HG03442 (cell line): ENCODE data around the gene PRF1.
"Not testable (repeated sequence)": the region's sequence is repeated elsewhere in the genome, so short reads cannot be mapped to it uniquely, and the experiment has no call there.

Source experiments
- ATAC-seq: cut with Tn5 transposase; IDR thresholded peaks from one replicate; pipeline ENCODE4 v1.9.1; 2021; ENCODE audit warnings: mild to moderate bottlenecking, moderate library complexity; ENCODE audit not compliant: unreplicated experiment

PRF1 gene

DNA sequence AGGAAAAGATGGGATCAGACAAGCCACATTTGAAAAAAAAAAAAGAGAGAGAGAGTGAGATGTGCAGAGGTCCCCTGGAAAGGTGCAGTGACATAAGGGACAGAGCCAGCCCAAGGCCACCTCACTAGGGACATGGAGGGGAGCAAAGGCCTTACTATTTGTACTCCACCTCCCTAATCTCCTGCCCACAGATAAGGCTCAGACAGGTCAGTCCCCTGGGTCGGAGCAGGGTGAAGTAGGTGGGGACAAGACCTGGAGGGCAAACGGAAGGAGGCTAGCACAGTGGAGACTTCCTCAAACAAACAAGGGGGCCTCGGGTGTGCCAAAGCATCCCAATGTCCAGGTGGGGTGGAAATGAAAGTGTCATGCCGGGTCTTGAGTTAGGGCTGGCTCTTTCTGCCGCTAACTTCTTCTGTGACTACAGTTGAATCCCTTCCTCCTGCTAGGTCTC is 7.0 kb downstream of the PRF1 start:
- no peak for ATAC-seq

DNA sequence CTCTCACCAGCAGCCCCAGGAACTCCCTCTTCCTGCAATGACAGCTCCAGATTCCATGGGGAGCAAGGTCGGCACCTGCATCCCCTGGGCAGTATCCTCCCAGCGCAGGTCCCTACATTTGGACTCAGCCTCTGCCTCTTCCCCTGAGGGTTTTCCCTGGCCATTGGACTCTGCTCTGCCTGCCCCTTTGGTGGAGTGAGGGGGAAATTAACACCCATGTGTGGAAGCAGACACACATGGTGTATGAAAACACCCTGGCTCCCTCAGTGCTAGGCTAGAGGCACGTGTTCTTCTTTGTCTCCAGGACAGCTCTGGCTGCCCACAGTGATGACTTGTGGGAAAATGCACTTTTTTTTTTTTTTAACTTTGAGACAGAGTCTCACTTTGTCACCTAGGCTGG is 8.4 kb downstream of the PRF1 start:
- ATAC-seq: no peak

GRCh38 chr10:70593513-70593890 is 9.0 kb downstream of the PRF1 start:
- no peak for ATAC-seq

DNA sequence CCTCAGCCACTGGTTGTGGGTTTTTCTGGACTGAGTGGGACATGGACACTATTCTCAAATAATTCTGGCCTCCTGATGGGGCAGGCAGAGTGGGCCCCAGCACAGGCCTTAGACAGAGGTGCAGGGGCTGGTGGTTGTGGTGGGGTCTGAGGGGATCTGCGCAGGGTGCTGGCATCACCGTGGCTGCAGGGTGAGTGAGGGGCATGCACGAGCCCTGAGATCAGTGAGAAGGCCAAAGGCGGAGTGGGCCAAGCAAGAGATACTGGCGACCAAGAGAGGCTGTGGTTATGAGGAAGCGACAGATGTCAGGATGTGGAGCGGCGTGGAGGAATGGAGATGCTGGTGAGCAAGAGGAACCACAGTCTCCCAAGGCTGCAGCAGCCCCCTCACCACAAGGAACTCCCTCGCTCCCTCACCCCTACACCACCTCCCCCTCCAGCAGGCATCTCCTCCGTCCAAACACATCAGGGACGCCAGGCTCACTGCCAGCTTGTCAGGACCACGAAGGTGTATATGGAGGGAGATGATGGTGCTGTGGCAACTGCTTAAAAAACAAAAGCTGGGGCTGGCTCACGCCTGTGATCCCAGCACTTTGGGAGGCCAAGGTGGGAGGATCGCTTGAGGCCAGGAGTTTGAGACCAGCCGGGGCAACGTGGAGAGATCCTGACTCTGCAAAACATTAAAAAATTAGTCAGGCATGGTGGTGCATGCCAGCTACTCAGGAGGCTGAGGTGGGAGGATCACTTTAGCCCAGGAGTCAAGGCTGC is 9.6 kb downstream of the PRF1 start:
- ATAC-seq: no peak

GRCh38 chr10:70592186-70592735 is 10.3 kb downstream of the PRF1 start:
- no peak for ATAC-seq

- ATAC-seq: no peak
Measured at GRCh38 chr10:70590655-70591416, 11.7 kb downstream of the PRF1 start.

DNA sequence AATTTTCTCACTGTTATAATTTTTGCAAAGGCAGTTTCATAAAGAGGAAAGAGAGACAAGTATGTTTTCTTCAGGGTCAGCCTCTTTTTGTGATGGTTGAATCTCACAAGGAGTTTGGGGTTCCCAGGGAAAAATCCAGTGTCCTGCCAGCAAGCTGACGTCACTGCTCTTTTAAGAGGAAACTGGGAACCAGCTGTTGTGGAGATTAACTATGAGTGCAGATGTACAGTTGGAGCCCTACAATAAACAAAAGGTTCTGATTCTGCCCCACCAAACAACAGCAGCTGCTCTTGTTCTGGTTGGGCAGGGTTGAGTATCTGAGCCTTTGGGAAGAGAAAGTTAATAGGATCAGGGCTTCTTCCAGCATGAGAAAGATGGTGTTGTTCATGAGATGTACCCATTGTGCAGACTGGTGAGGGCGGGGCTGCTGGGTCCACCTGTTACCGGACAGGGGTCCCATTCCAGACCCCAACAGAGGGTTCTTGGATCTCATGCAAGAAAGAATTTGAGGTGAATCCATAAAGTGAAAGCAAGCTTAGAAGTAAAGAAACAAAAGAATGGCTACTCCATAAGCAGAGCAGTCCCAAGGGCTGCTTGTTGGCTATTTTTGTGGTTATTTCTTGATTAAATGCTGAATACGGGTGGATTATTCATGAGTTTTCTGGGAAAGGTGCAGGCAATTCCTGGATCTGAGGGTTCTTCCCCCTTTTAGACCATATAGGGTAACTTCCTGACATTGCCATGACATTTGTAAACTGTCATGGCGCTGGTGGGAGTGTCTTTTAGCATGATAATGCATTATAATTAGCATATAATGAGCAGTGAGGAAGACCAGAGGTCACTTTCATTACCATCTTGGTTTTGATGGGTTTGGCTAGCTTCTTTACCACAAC is 12.5 kb downstream of the PRF1 start:
- no peak for ATAC-seq

DNA sequence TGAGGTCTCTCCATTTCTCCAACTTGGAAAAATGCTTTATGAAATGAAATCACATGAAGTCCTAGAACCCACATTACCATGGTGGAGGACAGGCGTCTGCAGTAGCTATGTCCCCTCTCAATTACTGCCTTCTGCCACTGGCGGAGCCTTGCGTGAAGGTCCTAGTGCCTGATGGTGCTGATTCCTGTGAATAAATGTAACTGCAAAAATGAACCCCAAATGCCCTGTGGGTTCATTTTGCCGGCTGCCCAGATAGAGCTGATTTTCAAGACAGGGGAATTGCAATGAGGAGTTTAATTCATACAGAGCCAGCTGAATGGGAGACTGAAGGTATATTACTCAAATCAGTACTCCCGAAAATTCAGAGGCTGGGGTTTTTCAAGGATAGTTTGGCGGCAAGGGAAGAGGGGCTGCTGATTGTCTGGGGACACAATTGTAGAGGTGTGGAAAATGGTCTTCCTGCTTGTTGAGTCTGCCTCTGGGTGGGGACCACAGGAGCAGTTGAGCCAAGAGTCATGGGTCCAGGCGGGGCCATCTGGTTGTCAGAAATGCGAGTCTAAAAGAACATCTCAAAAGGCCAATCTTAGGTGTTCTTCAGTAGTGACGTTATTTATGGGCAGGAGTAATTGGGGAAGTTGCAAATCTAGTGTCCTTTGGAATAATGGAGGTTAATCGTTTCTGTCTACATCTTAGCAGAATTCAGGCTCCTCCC is 13.5 kb downstream of the PRF1 start:
- ATAC-seq: no peak

DNA sequence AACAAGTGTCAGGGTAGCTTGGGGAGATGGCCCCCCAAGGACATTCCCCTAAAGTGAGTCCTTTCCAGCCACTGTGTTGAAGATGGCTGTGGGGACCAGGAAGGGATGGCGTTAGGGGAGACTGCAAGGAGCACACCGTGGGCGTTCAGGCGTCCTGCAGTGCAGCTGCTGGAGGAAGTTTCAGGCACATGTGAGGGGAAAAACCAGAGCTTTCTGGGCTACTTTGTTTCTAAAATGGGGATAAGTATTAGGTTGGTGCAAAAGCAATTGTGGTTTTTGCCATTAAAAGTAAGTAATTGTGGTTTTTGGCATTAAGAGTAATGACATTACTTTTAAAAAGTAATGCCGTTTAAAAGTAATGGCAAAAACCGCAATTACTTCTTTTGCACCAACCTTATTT is 14.3 kb downstream of the PRF1 start:
- ATAC-seq: no peak

DNA sequence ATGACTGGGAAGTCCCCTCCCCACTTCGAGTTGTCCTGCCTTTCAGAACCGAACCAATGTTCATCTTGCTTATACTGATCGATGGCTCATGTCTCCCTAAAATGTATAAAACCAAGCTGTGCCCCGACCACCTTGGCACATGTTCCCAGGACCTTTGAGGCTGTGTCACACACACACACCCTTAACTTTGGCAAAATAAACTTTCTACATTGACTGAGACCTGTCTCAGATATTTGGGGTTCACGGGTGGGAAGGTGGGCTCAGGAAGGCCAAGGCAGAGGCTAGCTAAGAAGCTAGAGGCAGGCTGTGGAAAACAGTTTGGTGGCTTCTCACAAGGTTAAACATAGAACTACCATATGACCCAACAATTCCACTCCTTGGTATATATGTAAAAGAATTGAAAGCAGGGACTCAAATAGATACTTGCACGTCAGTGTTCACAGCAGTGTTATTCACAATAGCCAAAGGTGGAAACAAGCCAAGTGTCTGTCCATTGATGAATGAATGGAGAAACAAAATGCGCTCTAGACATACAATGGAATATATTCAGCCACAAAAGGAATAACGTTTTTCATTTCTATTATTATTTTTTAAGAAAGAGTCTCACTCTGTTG is 15.4 kb downstream of the PRF1 start:
- ATAC-seq: peak; percentile 77

GRCh38 chr10:70586348-70586930 is 16.1 kb downstream of the PRF1 start:
- no peak for ATAC-seq

- ATAC-seq: no peak
Measured at GRCh38 chr10:70585578-70586169, 16.9 kb downstream of the PRF1 start.

DNA sequence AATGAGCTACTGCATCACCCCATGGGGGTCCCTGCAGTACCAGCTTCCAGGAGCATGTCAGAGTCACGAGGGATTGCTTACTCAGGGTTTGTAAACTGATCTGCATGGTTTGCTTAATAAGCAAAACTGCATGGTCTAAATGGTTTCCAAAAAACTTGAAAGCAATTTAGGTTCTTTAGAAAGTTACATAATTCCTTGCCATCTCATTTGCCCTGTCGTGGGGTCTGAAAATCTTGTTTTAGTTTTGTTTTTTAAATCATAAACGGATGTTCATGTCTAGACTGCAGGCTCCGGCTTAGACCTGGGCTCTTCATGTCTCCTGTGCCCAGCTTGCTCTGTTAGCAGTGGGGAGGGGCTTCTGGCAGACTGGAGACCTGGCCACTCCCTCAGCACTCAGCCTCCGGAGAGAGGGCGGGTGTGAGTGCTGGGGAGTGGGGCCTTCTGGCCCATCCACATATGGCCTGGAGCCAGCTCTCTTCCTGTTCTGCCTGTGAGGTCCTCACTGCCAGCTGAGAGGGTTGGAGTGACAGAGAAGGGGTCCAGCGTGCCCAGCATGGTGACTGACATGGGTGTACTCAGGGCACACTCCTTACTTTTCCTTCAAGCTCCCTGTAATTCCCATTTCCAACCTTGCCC is 17.5 kb downstream of the PRF1 start:
- no peak for ATAC-seq

DNA sequence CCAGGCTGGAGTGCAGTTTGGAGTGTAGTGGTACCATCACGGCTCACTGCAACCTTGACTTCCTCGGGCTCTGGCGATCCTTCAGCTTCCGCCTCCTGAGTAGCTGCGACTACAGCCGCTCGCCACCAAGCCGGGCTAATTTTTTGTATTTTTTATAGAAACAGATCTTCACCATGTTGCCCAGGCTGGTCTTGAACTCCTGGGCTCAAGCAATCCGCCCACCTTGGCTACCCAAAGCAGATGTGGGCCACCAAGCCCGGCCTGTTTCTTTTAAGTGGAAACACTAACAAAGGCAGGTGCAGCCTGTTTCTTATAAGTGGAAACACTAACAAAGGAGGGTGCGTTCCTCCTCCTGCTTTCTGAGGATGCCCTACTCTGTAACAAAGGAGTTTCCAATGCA is 18.2 kb downstream of the PRF1 start:
- ATAC-seq: no peak

- ATAC-seq: no peak
Measured at GRCh38 chr10:70583669-70584037, 18.9 kb downstream of the PRF1 start.

GRCh38 chr10:70582793-70583668 is 19.5 kb downstream of the PRF1 start:
- ATAC-seq: no peak

DNA sequence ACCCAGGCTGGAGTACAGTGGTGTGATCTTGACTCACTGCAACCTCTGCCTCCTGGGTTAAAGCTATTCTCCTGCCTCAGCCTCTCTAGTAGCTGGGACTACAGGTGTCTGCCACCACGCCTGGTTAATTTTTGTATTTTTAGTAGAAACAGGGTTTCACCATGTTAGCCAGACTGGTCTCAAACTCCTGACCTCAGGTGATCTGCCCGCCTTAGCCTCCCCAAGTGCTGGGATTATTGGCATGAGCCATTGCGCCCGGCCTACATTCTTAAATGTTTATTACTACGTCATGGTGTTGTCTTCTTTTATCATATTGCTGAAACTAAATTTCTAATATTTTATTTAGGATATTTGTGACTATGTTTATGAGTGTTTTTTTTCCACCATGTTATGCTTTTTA is 21.4 kb downstream of the PRF1 start:
- not testable (repeated sequence) for ATAC-seq
